ENCODE measurements around the gene MEX3D. TPM values are rescaled to one million over a fixed set of nuclear protein-coding genes. Genes with fewer than 3 reads are reported as not detected.

Gene MEX3D
- total RNA-seq, 1 donor from 2014 or later, result 6.4 TPM

DNA sequence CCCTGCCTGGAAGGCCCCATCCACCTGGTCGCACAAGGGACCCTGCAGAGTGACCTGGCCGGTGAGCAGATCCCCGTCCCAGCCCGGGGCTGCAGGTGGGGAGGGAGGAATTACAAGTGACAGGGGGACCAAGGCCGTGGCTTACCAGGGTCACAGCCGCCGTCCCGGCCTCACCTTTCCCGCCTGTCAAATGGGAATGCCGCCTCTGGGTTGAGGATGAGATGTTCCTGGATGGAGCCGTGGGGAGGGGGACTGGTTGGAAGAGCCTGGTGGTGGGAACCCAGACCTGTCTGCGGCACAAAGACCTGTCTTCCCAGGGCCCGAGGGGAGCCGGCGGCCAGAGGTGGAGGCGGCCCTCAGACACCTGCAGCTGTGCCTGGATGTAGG is 38.7 kb downstream of the MEX3D start:
- intact Hi-C loops (cut with micrococcal nuclease), result no loop called here
- H3K27ac ChIP-seq (replicated peaks), result no peak overlapping the region
- no peaks in the 10 kb centered on the region for H3K9me3 ChIP-seq (replicated peaks)
- no peak overlapping the region for H3K4me3 ChIP-seq
- TF ChIP-seq, protein P1, sequence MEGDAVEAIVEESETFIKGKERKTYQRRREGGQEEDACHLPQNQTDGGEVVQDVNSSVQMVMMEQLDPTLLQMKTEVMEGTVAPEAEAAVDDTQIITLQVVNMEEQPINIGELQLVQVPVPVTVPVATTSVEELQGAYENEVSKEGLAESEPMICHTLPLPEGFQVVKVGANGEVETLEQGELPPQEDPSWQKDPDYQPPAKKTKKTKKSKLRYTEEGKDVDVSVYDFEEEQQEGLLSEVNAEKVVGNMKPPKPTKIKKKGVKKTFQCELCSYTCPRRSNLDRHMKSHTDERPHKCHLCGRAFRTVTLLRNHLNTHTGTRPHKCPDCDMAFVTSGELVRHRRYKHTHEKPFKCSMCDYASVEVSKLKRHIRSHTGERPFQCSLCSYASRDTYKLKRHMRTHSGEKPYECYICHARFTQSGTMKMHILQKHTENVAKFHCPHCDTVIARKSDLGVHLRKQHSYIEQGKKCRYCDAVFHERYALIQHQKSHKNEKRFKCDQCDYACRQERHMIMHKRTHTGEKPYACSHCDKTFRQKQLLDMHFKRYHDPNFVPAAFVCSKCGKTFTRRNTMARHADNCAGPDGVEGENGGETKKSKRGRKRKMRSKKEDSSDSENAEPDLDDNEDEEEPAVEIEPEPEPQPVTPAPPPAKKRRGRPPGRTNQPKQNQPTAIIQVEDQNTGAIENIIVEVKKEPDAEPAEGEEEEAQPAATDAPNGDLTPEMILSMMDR (IDR thresholded peaks at IDR 0.05; ENCODE audit: borderline replicate concordance), result no peak
- no peaks in the 10 kb centered on the region for H3K36me3 ChIP-seq
- peaks cover 90% of the 10 kb centered on the region for H3K27me3 ChIP-seq (ENCODE audit: low read depth)
- DNase-seq, result no peak
- no peaks in the 10 kb centered on the region for H3K4me1 ChIP-seq

DNA sequence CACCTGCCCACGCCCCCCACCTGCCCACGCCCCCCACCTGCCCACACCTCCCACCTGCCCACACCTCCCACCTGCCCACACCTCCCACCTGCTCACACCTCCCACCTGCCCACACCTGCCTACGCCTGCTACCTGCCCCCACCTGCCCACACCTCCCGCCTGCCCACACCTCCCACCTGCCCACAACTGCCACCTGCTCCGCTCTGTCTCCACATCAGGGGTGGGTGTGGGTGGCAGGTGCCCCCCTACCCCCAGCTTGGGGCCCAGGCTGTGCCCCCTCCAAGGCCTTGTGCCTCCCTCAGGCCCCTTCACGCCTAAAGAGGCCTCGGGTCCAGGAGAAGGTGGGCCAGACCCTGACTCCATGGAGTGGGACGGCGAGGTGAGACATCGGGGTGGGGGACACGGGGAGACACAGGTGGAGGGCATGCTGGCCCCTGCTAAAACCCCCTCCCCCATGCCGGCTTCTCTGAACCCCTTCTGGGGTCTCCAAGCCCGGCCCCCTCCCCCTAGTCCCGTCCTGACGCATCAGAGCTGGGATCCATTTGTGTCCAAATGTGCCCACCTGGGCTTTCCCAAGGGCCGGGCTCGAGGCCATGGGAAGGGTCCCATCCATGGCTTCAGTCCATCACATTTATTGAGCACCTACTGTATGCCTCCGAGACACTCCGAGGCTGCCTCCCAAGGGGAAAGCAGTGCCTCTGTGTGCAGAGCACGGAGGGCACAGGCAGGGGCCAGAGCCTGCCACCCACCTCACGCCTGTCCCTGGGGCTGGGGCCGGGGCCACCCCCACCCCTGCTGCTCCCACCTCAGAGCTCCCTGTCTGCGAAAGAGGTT is 39.3 kb downstream of the MEX3D start:
- peaks cover 95% of the 10 kb centered on the region for H3K27me3 ChIP-seq (ENCODE audit: low read depth)
- H3K4me3 ChIP-seq, result no peak overlapping the region
- TF ChIP-seq, protein P1 (IDR thresholded peaks at IDR 0.05; ENCODE audit: borderline replicate concordance), result no peak
- H3K9me3 ChIP-seq (replicated peaks), result no peaks in the 10 kb centered on the region
- no peaks in the 10 kb centered on the region for H3K36me3 ChIP-seq
- H3K4me1 ChIP-seq, result peaks cover 4% of the 10 kb centered on the region
- DNase-seq, result no peak
- no peak overlapping the region for H3K27ac ChIP-seq (replicated peaks)
- intact Hi-C loops (cut with micrococcal nuclease), result no loop called here

DNA sequence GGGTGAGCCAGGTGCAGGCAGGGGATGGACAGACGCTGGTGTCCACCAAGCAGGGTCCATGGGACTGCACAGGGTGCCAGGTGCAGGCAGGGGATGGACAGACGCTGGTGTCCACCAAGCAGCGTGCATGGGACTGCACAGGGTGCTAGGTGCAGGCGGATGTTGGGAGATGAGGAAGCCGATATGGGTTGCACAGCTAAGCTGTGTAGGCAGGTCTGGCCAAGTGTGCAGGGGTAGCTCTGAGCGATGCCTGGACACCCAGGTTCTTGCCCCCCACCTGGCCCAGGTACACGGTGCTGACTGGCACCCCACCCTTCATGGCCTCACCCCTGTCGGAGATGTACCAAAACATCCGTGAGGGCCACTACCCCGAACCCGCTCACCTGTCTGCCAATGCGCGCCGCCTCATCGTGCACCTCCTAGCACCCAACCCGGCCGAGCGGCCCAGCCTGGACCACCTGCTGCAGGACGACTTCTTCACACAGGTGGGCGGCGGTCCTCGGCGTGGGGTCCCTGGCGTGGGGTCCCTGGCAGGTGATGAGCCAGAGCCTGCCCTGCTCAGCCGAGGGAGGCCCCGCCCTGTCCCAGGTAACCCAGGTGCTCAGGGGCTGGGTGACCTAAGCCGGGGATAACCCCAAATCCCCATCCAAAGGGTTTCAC is 40.3 kb downstream of the MEX3D start:
- peaks cover 95% of the 10 kb centered on the region for H3K27me3 ChIP-seq (ENCODE audit: low read depth)
- no peak for DNase-seq
- intact Hi-C loops (cut with micrococcal nuclease), result no loop called here

DNA sequence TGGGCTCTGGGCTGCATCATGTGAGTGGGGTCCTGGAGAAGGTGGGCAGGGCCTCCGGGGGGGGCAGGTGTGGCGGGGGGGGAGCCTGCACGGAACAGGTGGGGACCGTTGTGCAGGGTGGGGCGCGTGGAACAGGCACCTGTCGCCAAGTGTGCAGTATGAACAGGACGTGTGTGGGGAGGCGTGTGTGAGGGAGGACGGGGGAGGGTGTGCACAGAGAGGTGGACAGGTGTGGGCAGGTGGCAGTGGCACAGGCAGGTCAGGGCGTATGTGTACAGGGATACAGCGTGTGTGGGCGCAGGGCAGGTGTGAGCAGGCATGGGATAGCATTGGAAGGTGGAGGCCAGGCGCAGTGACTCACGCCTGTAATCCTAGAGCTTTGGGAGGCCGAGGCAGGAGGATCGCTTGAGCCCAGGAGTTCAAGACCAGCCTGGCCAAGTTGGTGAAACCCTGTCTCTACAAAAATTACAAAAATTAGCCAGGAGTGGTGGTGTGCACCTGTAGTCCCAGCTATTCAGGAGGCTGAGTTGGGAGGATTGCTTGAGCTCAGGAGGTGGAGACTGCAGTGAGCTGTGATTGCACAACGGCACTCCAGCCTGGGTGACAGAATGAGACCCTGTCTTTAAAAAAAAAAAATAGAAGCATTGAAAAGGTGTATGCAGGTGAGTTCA is 41.0 kb downstream of the MEX3D start:
- H3K4me1 ChIP-seq, result peaks cover 4% of the 10 kb centered on the region
- DNase-seq, result no peak
- no peaks in the 10 kb centered on the region for H3K9me3 ChIP-seq (replicated peaks)
- H3K27me3 ChIP-seq (ENCODE audit: low read depth), result peaks cover 94% of the 10 kb centered on the region
- no peak overlapping the region for H3K27ac ChIP-seq (replicated peaks)
- H3K4me3 ChIP-seq, result no peak overlapping the region
- intact Hi-C loops (cut with micrococcal nuclease), result no loop called here
- H3K36me3 ChIP-seq, result no peaks in the 10 kb centered on the region
- TF ChIP-seq, protein P1 (IDR thresholded peaks at IDR 0.05; ENCODE audit: borderline replicate concordance), result no peak

More for the DNA sequence above, 40.3 kb downstream of the MEX3D start:
- Histone ChIP-seq H3K27ac (replicated peaks) (no peak overlapping the region), H3K9me3 (replicated peaks) (no peaks in the 10 kb centered on the region), H3K4me3 (no peak overlapping the region), H3K4me1 (peaks cover 4% of the 10 kb centered on the region), H3K36me3 (no peaks in the 10 kb centered on the region)
- TF ChIP-seq, protein P1 (IDR thresholded peaks at IDR 0.05; ENCODE audit: borderline replicate concordance), result no peak

DNA sequence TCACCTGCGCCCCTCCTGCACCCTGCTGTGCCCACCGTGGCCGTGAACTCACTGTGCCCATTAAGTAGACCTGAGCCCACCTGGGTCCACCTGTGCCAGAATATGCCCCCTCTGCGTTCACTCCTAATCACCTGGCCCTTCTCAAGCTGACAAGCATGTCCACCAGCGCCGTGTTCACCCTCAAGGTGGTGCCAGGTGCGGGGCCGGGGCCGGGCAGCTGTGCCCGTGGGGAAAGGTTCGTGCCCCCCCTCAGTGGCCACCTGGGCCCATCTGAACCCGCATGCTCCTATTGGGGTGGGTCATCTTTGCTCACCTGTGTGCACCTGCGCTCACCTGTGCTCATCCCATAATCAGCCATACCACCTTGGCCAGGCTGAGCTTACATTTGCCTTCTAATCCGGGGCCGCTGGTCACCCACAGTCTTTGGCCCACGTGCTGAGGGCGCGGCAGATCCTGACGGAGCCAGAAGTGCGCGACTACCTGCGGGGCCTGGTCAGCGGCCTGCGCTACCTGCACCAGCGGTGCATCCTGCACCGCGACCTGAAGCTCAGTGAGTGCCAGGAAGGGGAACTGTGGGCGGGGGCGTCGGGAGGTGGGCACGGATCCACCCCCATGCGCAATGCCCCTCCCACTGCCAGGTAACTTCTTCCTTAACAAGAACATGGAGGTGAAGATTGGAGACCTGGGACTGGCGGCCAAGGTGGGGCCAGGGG is 41.9 kb downstream of the MEX3D start:
- Histone ChIP-seq H3K27me3 (ENCODE audit: low read depth) (peaks cover 92% of the 10 kb centered on the region), H3K27ac (replicated peaks) (no peak overlapping the region)
- intact Hi-C loops (cut with micrococcal nuclease), result no loop called here

More for the DNA sequence above, 41.9 kb downstream of the MEX3D start:
- no peaks in the 10 kb centered on the region for H3K9me3 ChIP-seq (replicated peaks)
- TF ChIP-seq, protein P1 (IDR thresholded peaks at IDR 0.05; ENCODE audit: borderline replicate concordance), result no peak
- H3K4me3 ChIP-seq, result no peak overlapping the region
- DNase-seq, result no peak
- H3K36me3 ChIP-seq, result no peaks in the 10 kb centered on the region
- H3K4me1 ChIP-seq, result peaks cover 12% of the 10 kb centered on the region
